HepG2 (cell line): ENCODE data around the gene THRB.

ENCODE experiments used
- ATF7 ChIP-seq, 2 experiments: fragments of 450-650 bp in 1 of 2; sonication (generic) in 1 of 2; formaldehyde crosslinking in 1 of 2; IDR thresholded peaks; 2 replicates each; pipeline versions ENCODE4 v1.4.0 to v1.6.1; 2016 to 2020; ENCODE audit warnings: antibody characterized with exemption in 1 of 2, mild to moderate bottlenecking in 1 of 2, missing genetic modification reagents in 1 of 2
- CTCF ChIP-seq: sonication (generic); formaldehyde crosslinking; IDR thresholded peaks from 2 replicates; pipeline ENCODE4 v1.5.0; 2020; ENCODE audit warnings: mild to moderate bottlenecking, missing genetic modification reagents, moderate library complexity
- HMGXB3 ChIP-seq: sonication (generic); formaldehyde crosslinking; IDR thresholded peaks from 2 replicates; pipeline ENCODE4 v1.4.0; 2020; ENCODE audit warnings: missing genetic modification reagents, borderline replicate concordance
- HOXA9 ChIP-seq: sonication (generic); formaldehyde crosslinking; IDR thresholded peaks from 2 replicates; pipeline ENCODE4 v1.8.1; 2022; ENCODE audit warnings: missing genetic modification reagents, mild to moderate bottlenecking, moderate library complexity, borderline replicate concordance
- MLX ChIP-seq: IDR thresholded peaks from 2 replicates; pipeline ENCODE4 v1.6.1; 2016
- POLR2A ChIP-seq, 2 experiments: IDR thresholded peaks; 2 replicates each; pipeline ENCODE4 v1.6.1; 2011; ENCODE audit warnings: low read depth in 2 of 2, low read length in 2 of 2, mild to moderate bottlenecking in 1 of 2, moderate library complexity in 1 of 2; ENCODE audit not compliant: insufficient read depth in 1 of 2

DNA sequence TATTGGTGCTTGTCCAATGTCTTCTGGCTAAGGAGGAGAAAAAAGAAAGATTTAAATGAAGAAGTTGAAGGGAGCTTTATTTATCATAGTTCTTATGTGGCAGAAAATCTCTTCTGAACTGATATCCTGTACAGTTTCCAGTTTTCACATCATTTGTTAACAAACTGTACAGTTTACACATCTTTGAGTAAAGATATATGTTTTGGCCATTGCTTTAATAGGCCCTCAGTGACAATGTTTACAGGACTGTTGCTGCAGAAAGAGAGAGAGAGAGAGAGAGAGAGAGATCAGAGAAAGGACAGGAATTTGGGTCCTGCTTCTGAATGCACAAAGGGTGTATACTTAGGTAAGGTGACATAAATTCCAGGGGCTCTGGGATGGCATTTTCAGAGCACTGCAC lies 361.2 kb downstream of the THRB start:
- TF ChIP-seq CTCF, result no peak
- TF ChIP-seq HOXA9, result no peak
- TF ChIP-seq ATF7 (IDR thresholded peaks at IDR 0.05), result no peak
- TF ChIP-seq ATF7 (CRISPR knock-in tag; IDR thresholded peaks at IDR 0.05), result no peak
- TF ChIP-seq MLX (CRISPR knock-in tag), result no peak
- no peak for TF ChIP-seq HMGXB3
- TF ChIP-seq POLR2A (IDR thresholded peaks at IDR 0.05; ENCODE audit: insufficient read depth in 1 of 2, low read depth in 2 of 2, low read length in 2 of 2), result no peak
